Neural cell (in vitro differentiated cells): ENCODE data around the gene FAM234A.

Experiments used
- EP300 ChIP-seq: fragments of 450-650 bp; conservative IDR thresholded peaks from 2 replicates; pipeline ENCODE4 v1.6.1; 2014; ENCODE audit warnings: antibody characterized with exemption, mild to moderate bottlenecking, moderate library complexity; ENCODE audit not compliant: poor library complexity, severe bottlenecking
- EZH2 ChIP-seq: fragments of 200-600, 300-800 bp; shearing (Covaris generic), sonication (generic); IDR thresholded peaks from 2 replicates; pipeline ENCODE4 v1.6.1; 2014; ENCODE audit warnings: antibody characterized with exemption, low read length, borderline replicate concordance, mild to moderate bottlenecking; ENCODE audit not compliant: insufficient read depth, poor library complexity, severe bottlenecking
- MXI1 ChIP-seq: fragments of 450-650 bp; conservative IDR thresholded peaks from 2 replicates; pipeline ENCODE4 v1.6.1; 2014; ENCODE audit warnings: antibody characterized with exemption, mild to moderate bottlenecking; ENCODE audit not compliant: poor library complexity, severe bottlenecking
- POLR2AphosphoS5 ChIP-seq: IDR thresholded peaks from 2 replicates; pipeline ENCODE4 v1.6.1; 2012
- RAD21 ChIP-seq: fragments of 450-650 bp; conservative IDR thresholded peaks from 2 replicates; pipeline ENCODE4 v1.6.1; 2014; ENCODE audit warnings: antibody characterized with exemption, mild to moderate bottlenecking, moderate library complexity
- REST ChIP-seq: IDR thresholded peaks from 2 replicates; pipeline ENCODE4 v1.6.1; 2012; ENCODE audit warnings: borderline replicate concordance
- SMC3 ChIP-seq: fragments of 450-650 bp; conservative IDR thresholded peaks from 2 replicates; pipeline ENCODE4 v1.6.1; 2014; ENCODE audit warnings: antibody characterized with exemption, mild to moderate bottlenecking, moderate library complexity; ENCODE audit not compliant: poor library complexity
- TF ChIP-seq, protein P1 (sequence below): fragments of 450-650 bp; IDR thresholded peaks from 2 replicates; pipeline ENCODE4 v1.5.1; 2014; ENCODE audit warnings: antibody characterized with exemption, mild to moderate bottlenecking, moderate library complexity; ENCODE audit not compliant: poor library complexity, severe bottlenecking

DNA sequence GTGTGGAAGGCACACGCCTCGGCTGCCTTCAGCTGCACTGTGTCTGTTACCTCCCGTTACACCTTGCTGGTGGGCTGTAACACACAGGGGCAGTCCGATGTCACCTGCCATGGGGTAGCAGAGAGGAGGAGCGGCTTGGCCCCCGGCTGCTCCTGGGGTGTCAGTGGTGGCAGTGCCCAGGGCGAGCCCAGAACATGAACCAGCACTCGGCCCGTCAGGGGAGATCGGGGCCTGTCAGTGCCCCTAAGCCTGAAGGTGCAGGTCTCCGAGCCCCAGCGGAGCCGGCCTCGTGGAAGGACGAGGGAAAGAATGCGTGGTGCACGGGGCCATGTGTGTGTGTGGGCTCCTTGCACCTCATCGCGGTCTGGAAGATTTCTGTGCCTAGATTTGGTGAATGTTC, 25.7 kb downstream of the FAM234A start:
- TF ChIP-seq, protein P1, sequence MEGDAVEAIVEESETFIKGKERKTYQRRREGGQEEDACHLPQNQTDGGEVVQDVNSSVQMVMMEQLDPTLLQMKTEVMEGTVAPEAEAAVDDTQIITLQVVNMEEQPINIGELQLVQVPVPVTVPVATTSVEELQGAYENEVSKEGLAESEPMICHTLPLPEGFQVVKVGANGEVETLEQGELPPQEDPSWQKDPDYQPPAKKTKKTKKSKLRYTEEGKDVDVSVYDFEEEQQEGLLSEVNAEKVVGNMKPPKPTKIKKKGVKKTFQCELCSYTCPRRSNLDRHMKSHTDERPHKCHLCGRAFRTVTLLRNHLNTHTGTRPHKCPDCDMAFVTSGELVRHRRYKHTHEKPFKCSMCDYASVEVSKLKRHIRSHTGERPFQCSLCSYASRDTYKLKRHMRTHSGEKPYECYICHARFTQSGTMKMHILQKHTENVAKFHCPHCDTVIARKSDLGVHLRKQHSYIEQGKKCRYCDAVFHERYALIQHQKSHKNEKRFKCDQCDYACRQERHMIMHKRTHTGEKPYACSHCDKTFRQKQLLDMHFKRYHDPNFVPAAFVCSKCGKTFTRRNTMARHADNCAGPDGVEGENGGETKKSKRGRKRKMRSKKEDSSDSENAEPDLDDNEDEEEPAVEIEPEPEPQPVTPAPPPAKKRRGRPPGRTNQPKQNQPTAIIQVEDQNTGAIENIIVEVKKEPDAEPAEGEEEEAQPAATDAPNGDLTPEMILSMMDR, result no peak
- TF ChIP-seq EP300 (no peak), POLR2AphosphoS5 (no peak), EZH2 (no peak), RAD21 (no peak), REST (no peak), SMC3 (no peak), MXI1 (no peak)
